ENCODE data around the gene INSIG2.
"Not testable (repeated sequence)": the region's sequence is repeated elsewhere in the genome, so short reads cannot be mapped to it uniquely, and the experiment has no call there.

INSIG2 gene

GRCh38 chr2:118059919-118060478 lies 28.3 kb upstream of the INSIG2 start:
- DNase-seq (ENCODE audit: low read depth): peak; percentile 95

- peak; percentile 31 for DNase-seq (ENCODE audit: low read depth)
These were observed 26.9 kb upstream of the INSIG2 start for GRCh38 chr2:118061135-118061955.

- no peak for DNase-seq (ENCODE audit: low read depth)
These were observed 26.2 kb upstream of the INSIG2 start for GRCh38 chr2:118062048-118062447.

DNA sequence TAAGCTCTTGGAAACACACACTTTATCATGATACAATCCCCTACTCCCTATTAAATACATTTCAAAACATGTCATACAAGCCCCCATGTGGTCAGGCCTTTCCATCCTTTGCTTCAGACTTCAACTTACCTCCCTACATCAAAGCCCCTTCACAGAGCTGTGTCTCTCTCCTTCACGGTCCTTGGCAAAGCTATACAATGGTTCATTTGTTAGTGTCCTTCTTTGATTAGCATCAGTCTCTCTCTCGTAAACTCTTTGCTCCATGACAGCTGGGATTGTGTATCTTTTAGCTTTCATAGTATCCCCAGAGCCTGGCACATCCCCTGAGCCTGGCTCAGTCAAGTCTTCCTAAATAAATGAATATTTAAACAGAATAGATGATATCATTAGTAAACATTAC lies 25.6 kb upstream of the INSIG2 start:
- no peak for DNase-seq (ENCODE audit: low read depth)

DNA sequence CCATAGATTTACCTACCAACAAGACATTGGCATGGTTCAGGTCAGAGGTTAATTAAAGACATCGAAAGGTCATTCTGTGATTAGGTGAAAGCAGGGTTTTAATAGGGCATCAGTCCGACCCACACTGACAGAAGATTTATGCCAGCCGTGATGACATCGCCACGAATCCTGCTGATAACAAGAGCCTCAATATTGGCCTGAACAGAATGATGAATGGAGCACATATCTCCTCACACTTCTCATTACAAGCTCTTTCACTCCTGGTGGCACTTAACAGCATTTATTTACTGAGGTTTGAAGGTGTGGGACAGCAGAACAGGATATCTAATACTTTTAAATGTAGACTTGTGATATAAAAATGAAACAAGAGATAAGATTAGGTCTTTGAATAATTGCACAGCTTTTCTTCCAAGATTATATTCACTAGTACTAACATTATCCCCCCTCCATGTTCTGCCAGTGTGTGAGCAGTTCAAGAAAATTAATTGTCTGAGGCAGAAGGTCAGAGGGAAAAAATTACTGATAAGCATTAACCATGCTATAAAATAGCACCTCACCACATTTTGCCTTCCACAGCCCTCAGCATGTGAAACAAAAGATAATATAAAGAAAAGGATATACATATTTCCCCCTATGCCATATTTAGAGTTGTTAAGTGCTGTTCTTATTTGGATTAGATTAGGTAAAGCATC lies 23.1 kb upstream of the INSIG2 start:
- DNase-seq (ENCODE audit: low read depth): no peak

DNA sequence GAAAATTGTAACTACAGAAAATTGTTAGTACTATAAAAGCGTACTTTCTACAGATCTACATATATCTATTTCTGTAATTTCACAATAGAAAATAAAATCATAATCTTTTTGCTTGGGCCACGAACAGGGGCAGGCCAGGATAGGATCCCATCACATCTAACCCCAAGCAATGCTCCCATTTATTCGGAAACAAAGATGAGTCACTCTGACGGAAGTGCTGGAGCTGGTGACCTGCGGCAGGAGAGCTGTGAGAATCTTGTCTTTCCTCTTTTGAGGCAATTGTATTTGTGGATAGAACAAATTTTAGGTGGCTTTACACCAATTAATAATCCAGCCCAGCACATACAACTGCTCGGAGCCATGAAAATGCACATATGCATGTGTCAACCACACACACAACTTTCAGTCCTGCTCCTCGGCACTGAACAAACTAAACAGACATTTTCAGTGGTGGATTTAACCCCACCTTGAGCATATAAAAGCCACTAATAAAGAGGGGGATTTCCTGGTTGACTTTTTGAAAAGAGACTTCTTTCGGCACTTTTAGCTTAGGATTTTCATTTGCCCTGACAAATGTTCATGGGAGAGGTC lies 22.3 kb upstream of the INSIG2 start:
- no peak for DNase-seq (ENCODE audit: low read depth)

DNA sequence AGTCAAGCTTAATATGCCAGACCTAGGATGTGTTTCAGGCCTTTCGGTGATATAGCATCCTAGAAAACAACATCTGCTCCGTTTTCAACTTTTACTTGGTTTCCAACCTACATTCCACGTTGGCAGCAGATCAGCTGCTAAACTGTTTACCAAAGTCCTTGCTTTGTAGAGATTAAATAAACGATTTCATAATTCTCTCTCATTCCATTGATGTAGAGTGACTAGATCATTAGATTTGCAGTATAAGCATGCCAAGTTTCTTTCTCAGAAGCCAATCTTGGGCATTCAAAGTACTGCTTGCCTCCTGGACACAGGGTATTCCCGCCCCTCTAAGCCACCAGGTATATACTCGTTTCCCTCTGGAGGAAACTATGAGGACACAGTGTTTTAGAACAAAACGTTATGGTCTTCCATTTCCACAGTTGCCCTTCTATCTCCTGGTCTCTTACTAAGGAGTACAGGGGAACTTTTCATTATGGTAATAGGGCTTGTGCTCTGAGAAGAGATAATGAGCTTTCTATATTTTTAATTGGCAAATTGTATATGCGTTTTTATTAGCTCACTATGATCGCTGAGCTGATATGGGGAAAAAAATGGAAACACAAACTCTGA lies 10.5 kb upstream of the INSIG2 start:
- DNase-seq (ENCODE audit: low read depth): no peak

DNA sequence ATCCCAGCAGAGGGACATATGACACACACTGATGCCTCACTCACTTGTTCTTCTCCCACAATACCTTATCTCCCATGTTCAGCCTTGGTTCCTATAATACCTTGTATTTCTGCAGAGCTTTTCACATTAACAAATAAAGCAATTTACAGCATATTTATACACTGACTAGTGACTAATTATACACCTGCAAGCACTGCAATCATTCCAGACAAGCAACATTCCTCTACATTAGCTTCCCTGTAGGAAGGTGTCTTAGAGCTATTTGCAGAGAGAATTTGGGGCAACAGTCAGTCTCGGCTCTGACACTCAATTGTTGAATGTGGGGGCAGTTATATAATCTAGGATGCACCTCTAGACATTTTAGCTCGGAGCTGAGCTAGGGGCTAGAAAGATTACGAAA lies 9.5 kb upstream of the INSIG2 start:
- DNase-seq (ENCODE audit: low read depth): no peak

DNA sequence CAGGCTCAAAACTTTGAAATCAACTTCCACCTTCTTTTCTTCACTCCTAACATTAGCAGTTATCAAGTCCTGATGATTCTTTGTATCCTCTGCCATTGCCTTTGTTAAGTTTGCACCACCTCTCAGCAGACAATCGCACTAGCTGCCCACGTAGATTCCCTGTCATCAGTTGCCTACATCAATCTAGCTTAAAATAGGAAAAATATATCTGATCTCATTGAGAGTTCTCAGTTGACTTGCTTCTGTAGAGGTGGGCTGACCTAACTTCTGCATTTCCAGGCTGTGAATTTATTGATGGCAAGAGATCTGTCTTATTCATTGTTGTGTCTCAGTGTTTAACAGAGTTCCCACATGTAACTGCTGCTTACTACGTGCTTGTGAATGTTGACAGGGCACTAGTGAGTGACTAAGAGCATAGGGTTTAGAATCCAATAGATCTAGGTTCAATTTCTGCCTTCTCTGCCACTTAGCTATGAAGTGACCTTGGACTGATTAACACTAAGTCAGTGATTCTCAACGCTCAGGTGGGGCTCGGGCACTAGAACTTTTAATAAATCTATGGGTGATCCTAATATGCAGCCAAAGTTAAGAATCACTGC lies 3.7 kb upstream of the INSIG2 start:
- DNase-seq (ENCODE audit: low read depth): no peak

DNA sequence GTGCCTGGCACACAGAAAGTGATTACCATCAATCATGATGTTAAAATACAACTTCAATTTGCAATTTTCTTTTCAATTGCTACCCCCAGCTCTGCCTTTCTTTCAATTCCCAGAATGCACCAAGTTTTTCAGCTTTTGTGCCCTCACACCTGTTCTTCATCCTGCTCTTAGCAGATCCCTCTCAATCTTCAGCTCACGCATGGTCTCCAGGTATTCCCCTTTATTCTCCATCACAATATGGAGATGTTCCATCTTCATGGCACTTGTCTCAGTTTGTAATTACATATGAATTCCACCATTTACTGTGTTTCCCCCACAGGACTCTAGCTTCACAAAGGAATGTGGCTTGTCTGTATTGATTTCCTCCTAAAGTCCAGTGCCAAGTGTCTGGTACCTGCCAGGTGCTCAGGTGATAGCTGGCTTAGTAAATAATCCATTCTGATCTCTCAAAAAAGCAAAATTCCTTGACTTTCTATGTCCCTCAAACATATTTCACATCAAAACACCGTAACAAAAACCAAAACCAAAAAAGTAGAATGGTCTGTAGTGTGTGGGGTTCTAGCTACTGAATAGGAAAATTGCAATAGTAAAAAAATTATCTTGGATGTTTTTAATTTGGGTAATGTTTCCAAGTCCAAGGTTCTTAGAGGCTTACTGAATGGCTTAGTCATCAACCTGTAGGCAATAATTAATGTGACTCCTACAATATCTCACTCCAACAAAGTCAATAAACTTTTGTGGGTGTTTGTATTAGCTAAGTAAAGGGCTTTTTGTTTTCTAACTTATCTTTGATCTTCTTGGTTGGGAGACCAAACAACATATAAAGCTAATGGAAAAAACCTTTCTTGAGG lies 2.9 kb upstream of the INSIG2 start:
- DNase-seq (ENCODE audit: low read depth): no peak

- no peak for DNase-seq (ENCODE audit: low read depth)
These were observed 2.1 kb upstream of the INSIG2 start for GRCh38 chr2:118086024-118086633.

GRCh38 chr2:118089139-118089800 lies 999 bp downstream of the INSIG2 start:
- DNase-seq (ENCODE audit: low read depth): peak; percentile 27

- DNase-seq (ENCODE audit: low read depth): no peak
These were observed 2.3 kb downstream of the INSIG2 start for GRCh38 chr2:118090387-118091139.

- DNase-seq (ENCODE audit: low read depth): no peak
These were observed 2.8 kb downstream of the INSIG2 start for GRCh38 chr2:118091140-118091478.

GRCh38 chr2:118091631-118092030 lies 3.4 kb downstream of the INSIG2 start:
- no peak for DNase-seq (ENCODE audit: low read depth)

DNA sequence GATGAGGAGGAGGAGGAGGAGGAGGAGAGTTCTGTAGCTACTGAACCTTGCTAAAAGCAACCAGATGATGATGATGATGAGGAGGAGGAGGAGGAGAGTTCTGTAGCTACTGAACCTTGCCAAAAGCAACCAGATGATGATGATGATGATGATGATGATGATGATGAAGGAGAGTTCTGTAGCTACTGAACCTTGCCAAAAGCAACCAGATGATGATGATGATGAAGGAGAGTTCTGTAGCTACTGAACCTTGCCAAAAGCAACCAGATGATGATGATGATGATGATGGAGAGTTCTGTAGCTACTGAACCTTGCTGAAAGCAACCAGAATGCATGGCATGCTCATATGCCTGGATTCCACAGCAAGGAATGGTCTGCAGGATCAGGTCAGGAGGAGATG lies 5.8 kb downstream of the INSIG2 start:
- DNase-seq (ENCODE audit: low read depth): not testable (repeated sequence)

DNA sequence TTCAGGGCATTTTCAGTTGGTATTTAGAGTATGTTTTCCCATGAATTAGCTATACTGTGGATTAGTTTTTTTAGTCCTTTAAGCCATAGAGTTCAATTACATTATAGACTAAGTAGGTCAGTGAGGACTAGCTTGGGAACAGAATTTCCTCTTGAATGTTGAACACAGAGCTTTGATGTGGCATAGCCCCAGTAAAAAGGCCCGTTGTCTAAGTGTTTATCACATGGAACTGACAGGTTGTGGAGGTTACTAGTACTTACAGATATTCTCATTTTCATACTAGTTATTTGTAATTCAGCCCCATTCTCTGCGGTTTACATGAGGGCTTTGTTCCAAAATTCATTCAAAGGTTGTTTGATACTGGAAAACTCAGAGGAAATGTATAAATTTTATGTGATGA lies 6.2 kb downstream of the INSIG2 start:
- DNase-seq (ENCODE audit: low read depth): no peak

DNA sequence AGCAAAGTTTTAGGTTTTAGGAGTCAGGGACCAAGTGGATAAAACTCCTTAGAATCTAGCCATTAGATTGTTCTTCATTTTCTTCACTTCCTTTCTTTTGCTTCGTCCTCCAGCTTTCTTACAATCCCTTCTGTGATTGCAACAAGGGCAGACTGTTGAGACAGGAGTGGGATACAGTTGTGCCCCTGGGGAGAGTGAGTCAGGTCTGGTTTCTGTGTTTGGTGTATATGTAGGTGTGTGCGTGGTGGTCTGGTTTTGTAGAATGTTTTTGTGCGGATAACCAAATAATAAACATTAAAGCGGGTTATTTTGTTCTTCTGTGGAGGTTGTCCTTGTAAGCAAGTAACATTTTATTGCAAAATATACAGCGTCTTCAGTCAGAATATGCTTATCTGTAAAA lies 7.3 kb downstream of the INSIG2 start:
- no peak for DNase-seq (ENCODE audit: low read depth)

DNA sequence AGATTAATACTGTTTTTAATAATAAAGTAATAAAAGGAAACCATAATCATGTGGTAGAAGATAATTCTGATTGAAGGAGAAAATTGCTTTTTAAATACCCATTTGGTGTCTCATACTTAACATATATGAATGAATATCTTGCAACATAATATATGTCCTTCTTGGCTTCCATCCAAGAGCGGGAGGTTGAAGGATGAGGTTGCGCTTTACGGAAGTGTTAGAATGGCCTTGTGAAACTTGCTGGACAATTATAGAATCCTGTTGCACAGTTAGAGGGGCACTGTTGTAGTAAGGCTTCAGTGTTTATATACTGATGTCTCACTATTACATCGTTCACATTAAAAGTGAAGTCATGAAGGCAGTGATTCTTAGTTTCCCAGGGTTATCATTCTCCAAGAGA lies 9.4 kb downstream of the INSIG2 start:
- no peak for DNase-seq (ENCODE audit: low read depth)
